ENCODE measurements around the gene MUC7. TPM values are rescaled to one million over a fixed set of nuclear protein-coding genes. Genes with fewer than 3 reads are reported as not detected.
A peak's percentile ranks its signal among the peaks of the same experiment; 100 is the strongest.
"Not testable (repeated sequence)": the region's sequence is repeated elsewhere in the genome, so short reads cannot be mapped to it uniquely, and the experiment has no call there.

MUC7 gene
- total and polyA plus RNA-seq, 3 donors from 2014 or later, result 0.80 TPM; not detected in 2

DNA sequence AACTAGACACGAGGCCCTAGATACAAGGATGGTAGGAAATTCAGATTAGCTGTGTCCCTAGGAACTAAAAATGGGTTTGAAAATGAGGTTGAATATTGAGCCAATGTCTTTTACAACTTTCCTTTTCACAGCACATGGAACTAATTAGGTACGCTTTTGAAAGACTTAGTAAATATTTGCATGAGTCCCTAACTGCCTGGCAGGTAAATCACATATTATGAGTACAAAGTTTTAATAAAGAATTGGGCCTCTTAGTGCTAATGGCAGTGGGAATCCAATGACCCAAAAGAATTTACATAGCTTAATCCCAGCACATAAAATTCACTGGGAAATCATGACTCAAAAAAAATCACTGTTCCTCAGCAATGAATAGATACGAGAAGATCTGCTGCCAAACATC lies 16.8 kb downstream of the MUC7 start:
- H3K4me3 ChIP-seq, result no peak overlapping the region
- no peaks in the 10 kb centered on the region for H3K9me3 ChIP-seq
- 77 to 81% methylated on average over 3 of the region's 3 CpGs for WGBS, 2 donors
- H3K27me3 ChIP-seq, result no peaks in the 10 kb centered on the region
- intact Hi-C loops (cut with DNase I; ENCODE audit: low total_unique reads), result no loop called here
- TF ChIP-seq, protein P1, sequence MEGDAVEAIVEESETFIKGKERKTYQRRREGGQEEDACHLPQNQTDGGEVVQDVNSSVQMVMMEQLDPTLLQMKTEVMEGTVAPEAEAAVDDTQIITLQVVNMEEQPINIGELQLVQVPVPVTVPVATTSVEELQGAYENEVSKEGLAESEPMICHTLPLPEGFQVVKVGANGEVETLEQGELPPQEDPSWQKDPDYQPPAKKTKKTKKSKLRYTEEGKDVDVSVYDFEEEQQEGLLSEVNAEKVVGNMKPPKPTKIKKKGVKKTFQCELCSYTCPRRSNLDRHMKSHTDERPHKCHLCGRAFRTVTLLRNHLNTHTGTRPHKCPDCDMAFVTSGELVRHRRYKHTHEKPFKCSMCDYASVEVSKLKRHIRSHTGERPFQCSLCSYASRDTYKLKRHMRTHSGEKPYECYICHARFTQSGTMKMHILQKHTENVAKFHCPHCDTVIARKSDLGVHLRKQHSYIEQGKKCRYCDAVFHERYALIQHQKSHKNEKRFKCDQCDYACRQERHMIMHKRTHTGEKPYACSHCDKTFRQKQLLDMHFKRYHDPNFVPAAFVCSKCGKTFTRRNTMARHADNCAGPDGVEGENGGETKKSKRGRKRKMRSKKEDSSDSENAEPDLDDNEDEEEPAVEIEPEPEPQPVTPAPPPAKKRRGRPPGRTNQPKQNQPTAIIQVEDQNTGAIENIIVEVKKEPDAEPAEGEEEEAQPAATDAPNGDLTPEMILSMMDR (IDR thresholded peaks at IDR 0.05), result no peak
- TF ChIP-seq POLR2A (IDR thresholded peaks at IDR 0.05), result no peak
- no peak overlapping the region for H3K27ac ChIP-seq
- no peaks in the 10 kb centered on the region for H3K4me1 ChIP-seq
- no peaks in the 10 kb centered on the region for H3K36me3 ChIP-seq (ENCODE audit: low read depth, missing control alignments)
- DNase-seq, result no peak

DNA sequence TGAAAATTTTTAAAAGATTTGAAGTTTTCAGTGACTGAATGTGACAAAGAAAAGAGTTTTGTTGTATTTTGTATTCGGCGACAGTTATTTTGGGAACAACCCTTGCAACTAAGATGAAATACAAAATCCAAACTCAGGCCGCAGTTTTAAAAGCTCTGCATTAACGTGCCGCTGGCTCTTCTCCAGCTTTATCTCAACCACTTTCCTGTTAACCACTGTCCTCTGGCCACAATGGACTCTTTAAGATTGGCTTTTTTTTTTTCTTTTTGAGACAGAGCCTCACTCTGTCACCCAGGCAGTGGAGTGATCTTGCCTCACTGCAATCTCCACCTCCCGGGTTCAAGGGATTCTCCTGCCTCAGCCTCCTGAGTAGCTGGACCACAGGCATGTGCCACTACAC lies 24.2 kb downstream of the MUC7 start:
- H3K36me3 ChIP-seq (ENCODE audit: low read depth, missing control alignments), result no peaks in the 10 kb centered on the region
- no peaks in the 10 kb centered on the region for H3K9me3 ChIP-seq
- H3K4me3 ChIP-seq, result no peak overlapping the region
- H3K27me3 ChIP-seq, result no peaks in the 10 kb centered on the region
- no peaks in the 10 kb centered on the region for H3K4me1 ChIP-seq
- intact Hi-C loops (cut with DNase I; ENCODE audit: low total_unique reads), result no loop called here
- TF ChIP-seq, protein P1 (IDR thresholded peaks at IDR 0.05), result no peak
- TF ChIP-seq POLR2A (IDR thresholded peaks at IDR 0.05), result no peak
- H3K27ac ChIP-seq, result no peak overlapping the region
- 74 to 80% methylated on average over 6 of the region's 6 CpGs for WGBS, 2 donors
- DNase-seq, result no peak

DNA sequence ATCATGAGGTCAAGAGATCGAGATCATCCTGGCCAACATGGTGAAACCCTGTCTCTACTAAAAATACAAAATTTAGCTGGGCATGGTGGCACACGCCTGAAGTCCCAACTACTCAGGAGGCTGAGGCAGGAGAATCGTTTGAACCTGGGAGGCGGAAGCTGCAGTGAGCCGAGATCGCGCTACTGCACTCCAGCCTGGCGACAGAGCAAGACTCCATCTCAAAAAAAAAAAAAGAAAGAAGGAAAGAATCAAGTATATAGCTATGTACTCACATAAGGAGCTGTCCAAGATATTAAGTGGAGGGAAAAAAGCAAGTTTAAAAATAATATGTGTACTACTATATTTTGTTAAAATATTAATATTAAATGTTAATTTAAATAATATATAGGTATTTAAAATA lies 29.8 kb downstream of the MUC7 start:
- H3K27me3 ChIP-seq; H3K4me3 ChIP-seq; intact Hi-C loops (cut with DNase I; ENCODE audit: low total_unique reads); H3K27ac ChIP-seq; H3K4me1 ChIP-seq; H3K9me3 ChIP-seq; H3K36me3 ChIP-seq (ENCODE audit: low read depth, missing control alignments); DNase-seq: not testable (repeated sequence)
- 83 to 97% methylated on average over 8 of the region's 8 CpGs for WGBS, 2 donors

DNA sequence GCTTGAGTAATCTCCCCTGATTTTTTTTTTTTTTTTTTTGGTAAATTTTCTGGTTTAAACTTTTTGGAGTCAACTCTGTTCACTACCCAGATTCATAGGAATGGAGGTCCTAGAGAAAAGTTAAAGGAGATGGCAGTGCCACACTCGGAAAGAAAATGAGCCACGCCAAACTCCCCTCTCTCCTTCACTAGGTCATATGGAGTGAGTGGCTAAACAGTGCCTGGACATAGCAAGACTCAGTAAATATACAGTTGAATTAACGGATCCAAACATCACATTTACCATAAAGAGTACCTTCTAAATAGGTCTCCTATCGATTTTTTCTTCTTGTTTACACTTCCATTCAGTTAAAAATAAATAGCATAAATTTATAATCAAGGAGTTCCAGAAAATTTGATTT lies 32.7 kb downstream of the MUC7 start:
- Histone ChIP-seq H3K27me3 (no peaks in the 10 kb centered on the region), H3K36me3 (ENCODE audit: low read depth, missing control alignments) (no peaks in the 10 kb centered on the region), H3K9me3 (no peaks in the 10 kb centered on the region), H3K27ac (no peak overlapping the region), H3K4me3 (no peak overlapping the region), H3K4me1 (no peaks in the 10 kb centered on the region)
- DNase-seq, result no peak
- no peak for TF ChIP-seq POLR2A (IDR thresholded peaks at IDR 0.05)
- TF ChIP-seq, protein P1 (IDR thresholded peaks at IDR 0.05), result no peak
- 38 to 44% methylated on average over 4 of the region's 4 CpGs for WGBS, 2 donors
- intact Hi-C loops (cut with DNase I; ENCODE audit: low total_unique reads), result no loop called here

DNA sequence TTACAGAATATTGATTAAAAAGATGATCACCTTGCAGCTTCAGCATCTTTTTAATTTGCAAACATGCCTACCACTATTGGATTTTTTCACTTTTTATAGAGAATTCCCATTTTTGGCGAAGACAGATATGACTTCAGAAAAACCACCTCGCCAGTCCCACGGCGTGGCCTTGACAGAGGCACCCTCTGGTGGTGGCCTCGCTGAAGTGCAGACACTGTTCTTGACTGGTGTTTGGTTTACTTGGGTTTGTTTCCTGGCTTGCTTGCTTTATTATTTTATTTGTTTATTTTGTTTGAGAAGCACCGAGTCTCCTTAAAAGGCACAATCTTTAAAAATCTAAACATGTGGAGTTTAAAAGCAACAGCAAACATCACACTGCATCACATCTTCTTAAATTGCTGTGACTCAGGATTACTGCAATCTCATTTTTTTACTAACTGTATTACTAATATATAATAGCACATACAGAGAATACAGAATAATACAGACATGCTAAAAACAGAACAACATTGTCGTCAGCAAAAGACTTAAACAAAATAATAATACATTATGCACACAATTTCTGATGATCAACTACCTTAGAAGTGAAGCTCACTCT lies 33.3 kb downstream of the MUC7 start:
- no peak overlapping the region for H3K27ac ChIP-seq
- DNase-seq, result peak; percentile 77

More for the DNA sequence above, 33.3 kb downstream of the MUC7 start:
- H3K9me3 ChIP-seq, result no peaks in the 10 kb centered on the region
- H3K4me3 ChIP-seq, result no peak overlapping the region
- H3K4me1 ChIP-seq, result no peaks in the 10 kb centered on the region
- no peaks in the 10 kb centered on the region for H3K36me3 ChIP-seq (ENCODE audit: low read depth, missing control alignments)
- no peaks in the 10 kb centered on the region for H3K27me3 ChIP-seq
- TF ChIP-seq, protein P1 (IDR thresholded peaks at IDR 0.05), result peak; percentile 63 to 84 (median 73)
- no peak for TF ChIP-seq POLR2A (IDR thresholded peaks at IDR 0.05)
- intact Hi-C loops (cut with DNase I; ENCODE audit: low total_unique reads), result no loop called here
- 10 to 18% methylated on average over 7 of the region's 7 CpGs for WGBS, 2 donors
